GM12872 (cell line): ENCODE results near the gene UTP3.

ENCODE experiments used
- TF ChIP-seq, protein P1 (sequence below): IDR thresholded peaks from 3 replicates; pipeline ENCODE4 v1.5.1; 2011; ENCODE audit warnings: low read depth, mild to moderate bottlenecking, low read length, moderate library complexity; ENCODE audit not compliant: insufficient read depth

The UTP3 gene

DNA sequence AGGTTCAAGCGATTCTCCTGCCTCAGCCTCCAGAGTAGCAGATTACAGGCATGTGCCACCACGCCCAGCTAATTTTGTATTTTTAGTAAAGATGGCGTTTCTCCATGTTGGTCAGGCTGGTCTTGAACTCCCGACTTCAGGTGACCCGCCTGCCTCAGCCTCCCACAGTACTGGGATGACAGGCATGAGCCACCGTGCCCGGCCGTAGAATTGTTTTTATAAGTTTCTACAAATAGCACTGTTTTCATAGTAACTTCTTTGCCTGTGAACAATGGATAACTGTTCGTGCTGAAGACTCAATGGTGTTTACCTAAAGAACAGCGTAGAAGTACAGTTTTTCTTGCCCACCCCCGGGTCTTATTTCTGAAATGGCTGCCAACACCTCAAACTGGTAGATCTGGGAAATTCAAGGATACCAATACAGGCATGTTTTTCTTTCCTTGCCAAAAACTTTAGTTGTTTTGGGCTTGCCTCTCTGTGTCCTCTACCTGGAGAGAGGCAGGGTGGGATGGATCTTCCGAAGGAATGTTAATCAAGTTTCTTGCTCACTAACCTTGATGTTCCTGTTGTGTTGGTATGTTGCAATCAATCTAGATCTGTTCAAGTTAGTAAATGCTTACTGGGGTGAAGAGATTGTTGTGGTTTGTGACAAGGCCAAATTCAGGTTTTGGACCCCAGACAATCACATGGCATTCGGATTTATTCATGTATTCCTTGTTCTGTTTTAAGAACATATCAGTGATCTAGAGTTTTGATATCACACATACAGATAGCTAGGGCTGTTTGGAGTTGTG is 30.7 kb downstream of the UTP3 start:
- TF ChIP-seq, protein P1, sequence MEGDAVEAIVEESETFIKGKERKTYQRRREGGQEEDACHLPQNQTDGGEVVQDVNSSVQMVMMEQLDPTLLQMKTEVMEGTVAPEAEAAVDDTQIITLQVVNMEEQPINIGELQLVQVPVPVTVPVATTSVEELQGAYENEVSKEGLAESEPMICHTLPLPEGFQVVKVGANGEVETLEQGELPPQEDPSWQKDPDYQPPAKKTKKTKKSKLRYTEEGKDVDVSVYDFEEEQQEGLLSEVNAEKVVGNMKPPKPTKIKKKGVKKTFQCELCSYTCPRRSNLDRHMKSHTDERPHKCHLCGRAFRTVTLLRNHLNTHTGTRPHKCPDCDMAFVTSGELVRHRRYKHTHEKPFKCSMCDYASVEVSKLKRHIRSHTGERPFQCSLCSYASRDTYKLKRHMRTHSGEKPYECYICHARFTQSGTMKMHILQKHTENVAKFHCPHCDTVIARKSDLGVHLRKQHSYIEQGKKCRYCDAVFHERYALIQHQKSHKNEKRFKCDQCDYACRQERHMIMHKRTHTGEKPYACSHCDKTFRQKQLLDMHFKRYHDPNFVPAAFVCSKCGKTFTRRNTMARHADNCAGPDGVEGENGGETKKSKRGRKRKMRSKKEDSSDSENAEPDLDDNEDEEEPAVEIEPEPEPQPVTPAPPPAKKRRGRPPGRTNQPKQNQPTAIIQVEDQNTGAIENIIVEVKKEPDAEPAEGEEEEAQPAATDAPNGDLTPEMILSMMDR: no peak

DNA sequence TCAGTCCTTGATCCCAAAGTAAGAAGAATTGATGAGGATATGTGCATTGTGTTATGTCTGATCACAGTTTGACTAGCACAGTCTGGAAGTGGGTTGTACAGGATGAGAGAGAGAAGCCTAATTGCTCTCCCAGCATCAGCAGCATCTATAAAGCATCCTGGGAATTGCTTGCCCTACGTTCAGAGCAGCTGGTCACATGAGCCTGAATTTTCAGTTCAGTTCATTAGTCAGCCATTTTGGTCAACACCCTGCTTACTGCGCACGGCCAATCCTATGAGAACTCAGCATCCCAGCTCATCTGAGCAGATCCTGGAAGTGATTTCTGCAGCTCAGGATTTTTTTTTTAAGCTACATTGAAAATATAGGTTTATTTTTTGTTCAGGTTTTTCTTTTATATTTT is 33.4 kb downstream of the UTP3 start, which contains the start of gene RUFY3:
Gene RUFY3 (plus strand): TSS at position 218 of the 400 bp plus-strand sequence. CDS start 610 bp downstream, outside the sequence.
- TF ChIP-seq, protein P1: no peak

DNA sequence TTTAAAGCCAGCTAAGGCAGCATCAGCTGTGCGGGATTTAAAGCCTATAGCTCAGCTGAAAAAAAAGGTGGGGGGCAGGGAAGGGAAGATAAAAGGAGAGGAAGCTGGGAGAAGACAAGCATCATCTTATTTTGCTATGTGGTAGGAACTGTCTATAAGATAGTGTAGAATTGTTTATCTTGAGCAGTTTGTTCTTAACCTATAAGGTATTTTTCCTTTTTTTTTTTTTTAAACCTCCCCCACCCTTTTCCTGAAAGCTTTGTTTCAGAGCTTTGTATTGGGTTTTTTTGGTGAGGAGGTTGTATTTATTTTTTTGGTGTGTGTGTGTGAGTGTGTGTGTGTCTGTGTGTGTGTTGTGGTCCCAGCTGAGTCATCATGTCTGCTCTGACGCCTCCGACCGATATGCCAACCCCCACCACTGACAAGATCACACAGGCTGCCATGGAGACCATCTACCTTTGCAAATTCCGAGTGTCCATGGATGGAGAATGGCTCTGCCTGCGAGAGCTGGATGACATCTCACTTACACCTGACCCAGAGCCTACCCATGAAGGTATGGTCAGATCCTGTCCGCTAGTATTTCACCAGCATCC is 34.0 kb downstream of the UTP3 start:
- TF ChIP-seq, protein P1: no peak

DNA sequence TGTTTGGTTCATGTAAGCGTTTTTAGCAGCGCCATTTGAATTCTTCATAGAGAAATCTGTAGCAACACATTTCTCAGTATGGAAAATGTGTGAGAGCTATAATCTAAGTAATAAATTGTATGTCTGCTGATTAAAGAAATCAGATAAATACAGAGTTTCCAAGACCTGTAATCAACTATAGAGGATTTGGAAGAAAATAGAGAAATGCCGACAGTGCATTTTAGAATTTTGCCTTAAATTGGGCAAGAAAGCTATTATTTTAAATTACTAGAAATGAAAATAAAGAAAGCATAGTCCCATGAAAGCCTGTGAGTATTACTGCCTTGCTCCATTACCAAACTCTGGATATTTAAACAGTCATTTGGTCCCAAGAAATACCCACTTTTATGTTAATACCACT is 36.1 kb downstream of the UTP3 start:
- TF ChIP-seq, protein P1: no peak

DNA sequence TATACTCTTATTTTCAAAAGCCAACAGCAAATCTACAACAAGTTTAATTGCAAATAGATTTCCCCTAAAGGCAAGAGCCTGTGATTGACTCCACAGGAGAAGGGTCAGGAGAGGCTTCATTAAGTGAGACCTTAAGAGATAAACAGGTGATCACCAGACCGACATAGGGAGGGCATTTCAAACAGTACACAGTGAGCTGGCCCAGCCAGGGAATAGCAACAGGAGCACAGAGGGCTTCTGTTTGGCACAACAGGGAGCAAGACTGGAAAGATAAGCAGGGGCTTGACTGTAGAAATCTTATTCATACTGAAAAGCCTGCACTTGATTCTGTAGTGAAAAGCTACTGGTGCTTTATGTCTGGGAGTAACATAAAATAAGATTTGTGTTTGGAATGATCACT is 37.3 kb downstream of the UTP3 start:
- TF ChIP-seq, protein P1: no peak

DNA sequence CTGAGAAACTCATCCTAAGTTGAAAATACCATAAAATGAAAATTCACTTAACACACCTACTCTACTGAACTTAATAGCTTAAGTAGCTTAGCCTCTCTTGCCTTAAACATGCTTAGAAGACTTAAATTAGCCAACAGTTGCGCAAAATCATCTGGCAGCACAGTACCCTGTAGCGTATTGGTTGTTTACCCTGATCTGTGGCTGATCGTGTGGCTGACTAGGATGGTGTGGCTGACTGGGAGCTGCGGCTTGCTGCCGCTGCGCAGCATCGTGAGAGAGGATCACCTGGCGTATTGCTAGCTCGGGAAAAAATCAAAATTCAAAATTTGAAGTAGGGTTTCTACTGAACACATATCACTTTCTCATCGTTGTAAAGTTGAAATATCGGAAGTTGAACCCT is 39.8 kb downstream of the UTP3 start:
- TF ChIP-seq, protein P1: no peak

DNA sequence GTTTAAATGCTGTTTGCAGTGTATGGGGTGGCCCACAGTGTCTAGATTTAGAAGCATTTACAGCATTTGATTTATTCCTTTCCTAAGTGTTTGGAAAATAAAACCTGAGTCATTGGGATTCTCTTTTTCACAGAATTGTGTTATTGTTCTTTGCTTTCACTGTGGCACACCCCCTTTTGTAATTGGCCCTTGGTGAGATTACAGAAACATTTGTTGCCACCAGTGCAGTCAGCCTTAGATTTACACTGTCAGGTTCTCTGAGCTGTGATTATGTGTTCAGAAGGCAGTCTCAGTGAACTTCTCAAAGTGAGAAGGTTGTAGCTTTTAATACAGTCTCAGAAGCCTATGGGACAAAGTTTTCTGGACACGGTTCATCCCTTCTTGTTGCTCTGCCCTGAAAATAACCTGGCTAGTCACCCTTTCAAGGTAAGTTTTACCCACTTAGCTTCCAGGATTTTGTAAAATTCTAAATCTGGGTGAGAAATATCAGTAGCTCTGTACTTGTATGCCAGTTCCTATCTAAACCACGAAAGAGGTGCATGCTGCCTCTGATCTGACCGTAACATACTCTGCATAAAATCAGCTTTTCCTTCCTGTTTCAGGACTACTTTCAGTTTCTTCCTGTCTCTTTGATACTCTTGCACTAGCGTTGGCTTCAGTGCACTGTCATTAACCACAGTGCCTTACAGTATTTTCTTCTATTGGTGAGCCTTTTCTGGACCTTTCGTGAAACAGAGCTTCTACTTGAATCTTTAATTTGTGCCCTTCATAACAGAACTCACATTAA is 46.0 kb downstream of the UTP3 start:
- TF ChIP-seq, protein P1: no peak
